ENCODE data around the gene TFF2. TPM values are rescaled to one million over a fixed set of nuclear protein-coding genes. Genes with fewer than 3 reads are reported as not detected.

TFF2 gene
- total RNA-seq, 4 donors from 2014 or later: not detected

GRCh38 chr21:42321845-42322244 lies 28.9 kb downstream of the TFF2 start:
- Histone ChIP-seq H3K36me3 (no peaks in the 10 kb centered on the region), H3K9me3 (peaks cover 0 to 10% (median 0%) of the 10 kb centered on the region in 4 donors), H3K27me3 (no peaks in the 10 kb centered on the region), H3K4me3 (no peak overlapping the region), H3K4me1 (no peaks in the 10 kb centered on the region), H3K27ac (no peak overlapping the region)
- 80 to 92% methylated on average over 4 of the region's 4 CpGs for WGBS, 2 donors
- TF ChIP-seq, protein P1, sequence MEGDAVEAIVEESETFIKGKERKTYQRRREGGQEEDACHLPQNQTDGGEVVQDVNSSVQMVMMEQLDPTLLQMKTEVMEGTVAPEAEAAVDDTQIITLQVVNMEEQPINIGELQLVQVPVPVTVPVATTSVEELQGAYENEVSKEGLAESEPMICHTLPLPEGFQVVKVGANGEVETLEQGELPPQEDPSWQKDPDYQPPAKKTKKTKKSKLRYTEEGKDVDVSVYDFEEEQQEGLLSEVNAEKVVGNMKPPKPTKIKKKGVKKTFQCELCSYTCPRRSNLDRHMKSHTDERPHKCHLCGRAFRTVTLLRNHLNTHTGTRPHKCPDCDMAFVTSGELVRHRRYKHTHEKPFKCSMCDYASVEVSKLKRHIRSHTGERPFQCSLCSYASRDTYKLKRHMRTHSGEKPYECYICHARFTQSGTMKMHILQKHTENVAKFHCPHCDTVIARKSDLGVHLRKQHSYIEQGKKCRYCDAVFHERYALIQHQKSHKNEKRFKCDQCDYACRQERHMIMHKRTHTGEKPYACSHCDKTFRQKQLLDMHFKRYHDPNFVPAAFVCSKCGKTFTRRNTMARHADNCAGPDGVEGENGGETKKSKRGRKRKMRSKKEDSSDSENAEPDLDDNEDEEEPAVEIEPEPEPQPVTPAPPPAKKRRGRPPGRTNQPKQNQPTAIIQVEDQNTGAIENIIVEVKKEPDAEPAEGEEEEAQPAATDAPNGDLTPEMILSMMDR (IDR thresholded peaks at IDR 0.05): no peak
- TF ChIP-seq EP300 (IDR thresholded peaks at IDR 0.05) (no peak), POLR2A (IDR thresholded peaks at IDR 0.05) (no peak)
- DNase-seq (ENCODE audit: low spot score in 2 of 2): no peak

- H3K9me3 ChIP-seq: peaks cover 0 to 10% (median 0%) of the 10 kb centered on the region in 4 donors
- no peak for DNase-seq (ENCODE audit: low spot score in 2 of 2)
- TF ChIP-seq EP300 (IDR thresholded peaks at IDR 0.05): no peak
- TF ChIP-seq POLR2A (IDR thresholded peaks at IDR 0.05): no peak
- TF ChIP-seq, protein P1 (IDR thresholded peaks at IDR 0.05): no peak
- H3K27ac ChIP-seq: no peak overlapping the region
- H3K4me1 ChIP-seq: no peaks in the 10 kb centered on the region
- H3K27me3 ChIP-seq: no peaks in the 10 kb centered on the region
- no peak overlapping the region for H3K4me3 ChIP-seq
- WGBS, 2 donors: 74 to 83% methylated on average over 10 of the region's 10 CpGs
- H3K36me3 ChIP-seq: no peaks in the 10 kb centered on the region
These were observed 29.6 kb downstream of the TFF2 start for GRCh38 chr21:42321231-42321630.

- H3K4me3 ChIP-seq: no peak overlapping the region
- H3K4me1 ChIP-seq: no peaks in the 10 kb centered on the region
- H3K9me3 ChIP-seq: peaks cover 0 to 8% (median 0%) of the 10 kb centered on the region in 4 donors
- no peaks in the 10 kb centered on the region for H3K36me3 ChIP-seq
- TF ChIP-seq, protein P1 (IDR thresholded peaks at IDR 0.05): no peak
- TF ChIP-seq POLR2A (IDR thresholded peaks at IDR 0.05) (no peak), EP300 (IDR thresholded peaks at IDR 0.05) (no peak)
- H3K27me3 ChIP-seq: no peaks in the 10 kb centered on the region
- DNase-seq (ENCODE audit: low spot score in 2 of 2): no peak
- no peak overlapping the region for H3K27ac ChIP-seq
- 86 to 94% methylated on average over 8 of the region's 8 CpGs for WGBS, 2 donors
These were observed 30.0 kb downstream of the TFF2 start for GRCh38 chr21:42320791-42321190.

DNA sequence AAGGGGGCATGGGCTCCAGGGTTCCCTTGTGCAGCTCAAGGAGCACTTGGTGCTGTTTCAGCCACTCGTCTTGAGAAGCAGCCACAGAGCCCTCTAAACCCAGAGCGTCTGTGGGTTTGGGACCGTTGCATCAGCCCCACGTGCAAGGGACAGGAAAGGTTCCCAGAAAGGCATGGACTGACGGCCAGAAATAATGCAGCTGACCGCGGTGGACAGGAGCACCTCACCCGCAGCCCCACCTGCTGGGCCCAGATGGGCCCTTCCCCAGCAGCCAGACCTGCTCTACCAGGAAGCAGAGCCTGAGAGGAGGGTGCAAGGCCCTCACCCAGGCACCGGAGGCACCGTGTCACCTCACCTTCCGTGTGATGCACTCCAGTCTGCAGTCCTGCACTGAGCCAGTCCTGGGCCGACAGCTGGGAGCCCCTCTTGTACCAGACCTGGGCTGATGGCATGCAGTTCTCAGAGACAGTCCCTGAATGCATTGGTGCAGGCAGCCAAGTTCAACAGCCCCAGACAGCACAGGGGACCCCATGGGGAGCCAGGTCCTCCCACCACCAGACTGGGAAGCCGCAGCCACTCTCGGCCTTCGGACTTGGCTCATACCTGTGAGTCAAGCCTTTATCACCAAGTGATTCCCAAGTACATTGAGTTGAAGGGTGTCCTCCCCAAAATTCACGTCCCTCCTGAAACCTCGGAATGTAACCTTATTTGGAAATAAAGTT lies 30.8 kb downstream of the TFF2 start:
- no peak for DNase-seq (ENCODE audit: low spot score in 2 of 2)
- WGBS, 2 donors: 79 to 82% methylated on average over 17 of the region's 17 CpGs

GRCh38 chr21:42319376-42319775 lies 31.4 kb downstream of the TFF2 start:
- no peaks in the 10 kb centered on the region for H3K9me3 ChIP-seq
- H3K27ac ChIP-seq: no peak overlapping the region
- no peak overlapping the region for H3K4me3 ChIP-seq
- H3K27me3 ChIP-seq: no peaks in the 10 kb centered on the region
- H3K4me1 ChIP-seq: peaks cover 0 to 11% (median 3%) of the 10 kb centered on the region in 4 donors
- DNase-seq (ENCODE audit: low spot score in 2 of 2): no peak
- 63 to 69% methylated on average over 10 of the region's 10 CpGs for WGBS, 2 donors
- TF ChIP-seq, protein P1 (IDR thresholded peaks at IDR 0.05): no peak
- TF ChIP-seq EP300 (IDR thresholded peaks at IDR 0.05): no peak
- TF ChIP-seq POLR2A (IDR thresholded peaks at IDR 0.05): no peak
- H3K36me3 ChIP-seq: no peaks in the 10 kb centered on the region

More for the DNA sequence above, 30.8 kb downstream of the TFF2 start:
- Histone ChIP-seq H3K27ac (no peak overlapping the region), H3K27me3 (no peaks in the 10 kb centered on the region), H3K4me3 (no peak overlapping the region), H3K4me1 (peaks cover 0 to 5% (median under 1%) of the 10 kb centered on the region in 4 donors), H3K36me3 (no peaks in the 10 kb centered on the region), H3K9me3 (peaks cover 0 to under 1% (median 0%) of the 10 kb centered on the region in 4 donors)
- TF ChIP-seq EP300 (IDR thresholded peaks at IDR 0.05) (no peak), POLR2A (IDR thresholded peaks at IDR 0.05) (no peak)
- TF ChIP-seq, protein P1 (IDR thresholded peaks at IDR 0.05): no peak
